Neural progenitor cell (in vitro differentiated cells): ENCODE results near the gene ANXA1. TPM values are rescaled to one million over a fixed set of nuclear protein-coding genes. Genes with fewer than 3 reads are reported as not detected.

Experiments
- DNase-seq: peaks from one replicate; pipeline ENCODE4 v3.0.0-alpha.2; 2016; ENCODE audit warnings: low spot score
- H2AFZ ChIP-seq: fragments of 200-600 bp; sonication (generic); replicated peaks from 2 replicates; pipeline ENCODE4 v1.6.1; 2016; ENCODE audit warnings: antibody characterized with exemption
- H3F3A ChIP-seq: fragments of 200-600 bp; sonication (generic); 2 replicates; pipeline ENCODE4 v1.6.1; 2016; ENCODE audit warnings: antibody characterized with exemption, low read depth
- H3K27ac ChIP-seq: fragments of 200-600 bp; sonication (generic); 2 replicates; pipeline ENCODE4 v1.5.1; 2016; ENCODE audit warnings: mild to moderate bottlenecking
- H3K27me3 ChIP-seq: fragments of 200-600 bp; sonication (generic); 2 replicates; pipeline ENCODE4 v1.6.1; 2016; ENCODE audit warnings: mild to moderate bottlenecking, moderate library complexity
- H3K36me3 ChIP-seq: fragments of 200-600 bp; sonication (generic); 2 replicates; pipeline ENCODE4 v1.5.1; 2016
- H3K4me1 ChIP-seq: fragments of 200-600 bp; sonication (generic); 2 replicates; pipeline ENCODE4 v1.6.1; 2016; ENCODE audit warnings: mixed run types
- H3K4me2 ChIP-seq: fragments of 200-600 bp; sonication (generic); 2 replicates; pipeline ENCODE4 v1.6.1; 2016
- H3K4me3 ChIP-seq: fragments of 200-600 bp; sonication (generic); 2 replicates; pipeline ENCODE4 v1.5.1; 2016
- H3K79me2 ChIP-seq: fragments of 200-600 bp; sonication (generic); 2 replicates; pipeline ENCODE4 v1.6.1; 2016; ENCODE audit warnings: low read depth
- H3K9ac ChIP-seq: fragments of 200-600 bp; sonication (generic); 2 replicates; pipeline ENCODE4 v1.6.1; 2016
- H3K9me3 ChIP-seq: fragments of 200-600 bp; sonication (generic); 2 replicates; pipeline ENCODE4 v1.5.1; 2016; ENCODE audit warnings: low read depth
- H4K20me1 ChIP-seq: fragments of 200-600 bp; sonication (generic); 2 replicates; pipeline ENCODE4 v1.6.1; 2016; ENCODE audit warnings: low read depth
- H3K27ac Mint-ChIP-seq: 3 replicates; pipeline ENCODE4 v1.8.0; 2021; ENCODE audit warnings: mixed read lengths
- H3K27me3 Mint-ChIP-seq: 2 replicates; pipeline ENCODE4 v1.8.0; 2022; ENCODE audit warnings: low read depth, mild to moderate bottlenecking, inconsistent platforms, moderate library complexity, mixed read lengths; ENCODE audit not compliant: insufficient read depth
- H3K36me3 Mint-ChIP-seq: 3 replicates; pipeline ENCODE4 v1.8.0; 2021; ENCODE audit warnings: mixed read lengths
- H3K4me1 Mint-ChIP-seq: 3 replicates; pipeline ENCODE4 v1.8.0; 2021; ENCODE audit warnings: mixed read lengths
- H3K4me3 Mint-ChIP-seq: 3 replicates; pipeline ENCODE4 v1.8.0; 2021; ENCODE audit warnings: mild to moderate bottlenecking, moderate library complexity, mixed read lengths
- H3K9me3 Mint-ChIP-seq: 3 replicates; pipeline ENCODE4 v1.8.0; 2020; ENCODE audit warnings: mixed read lengths
- CTCF ChIP-seq: fragments of 200-600 bp; sonication (generic); IDR thresholded peaks from 2 replicates; pipeline ENCODE4 v1.5.1; 2017; ENCODE audit warnings: antibody characterized with exemption, mild to moderate bottlenecking
- EZH2 ChIP-seq: fragments of 200-600 bp; sonication (generic); IDR thresholded peaks from 2 replicates; pipeline ENCODE4 v1.6.1; 2017; ENCODE audit warnings: antibody characterized with exemption, mild to moderate bottlenecking, moderate library complexity
- EZH2phosphoT487 ChIP-seq: fragments of 200-600 bp; sonication (generic); IDR thresholded peaks from 2 replicates; pipeline ENCODE4 v1.6.1; 2017; ENCODE audit warnings: antibody characterized with exemption
- total RNA-seq: library from RNA; depleted of rRNA; stranded (reverse); fragments of >200 nt; gene quantifications from 2 replicates; pipeline ENCODE4 v1.2.3, GENCODE V29; 2015; ENCODE audit warnings: low replicate concordance

The ANXA1 gene
- total RNA-seq, 1 donor from 2014 or later = 0.47 TPM

DNA sequence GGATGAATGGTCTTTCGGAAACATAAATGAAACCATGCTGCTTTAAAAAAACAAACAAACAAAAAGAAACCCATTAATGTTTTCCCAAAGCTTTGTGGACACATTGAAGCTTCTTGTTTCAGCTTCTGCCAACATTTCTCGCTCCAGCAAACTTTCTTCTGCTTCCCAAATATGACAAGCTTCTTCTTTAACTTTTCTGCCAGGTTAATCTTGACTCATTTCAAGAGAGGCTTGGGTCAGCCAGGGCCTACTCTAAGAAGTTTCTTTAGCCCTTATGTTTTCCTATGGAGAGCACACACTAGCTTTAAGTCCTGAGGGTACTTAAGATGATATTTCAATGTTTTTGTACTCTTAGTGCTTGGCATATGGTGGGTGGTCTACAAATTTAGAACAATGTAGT is 6.1 kb downstream of the ANXA1 start:
- no peak overlapping the region for H3K27ac ChIP-seq
- H3K27me3 ChIP-seq = no peaks in the 10 kb centered on the region
- no peaks in the 10 kb centered on the region for H3K36me3 ChIP-seq
- Mint-ChIP-seq H3K27ac (no peak overlapping the region), H3K4me1 (peaks cover 11% of the 10 kb centered on the region), H3K36me3 (peaks cover 10% of the 10 kb centered on the region), H3K27me3 (no peaks in the 10 kb centered on the region), H3K9me3 (no peaks in the 10 kb centered on the region), H3K4me3 (no peak overlapping the region)
- H3K79me2 ChIP-seq = no peaks in the 10 kb centered on the region
- TF ChIP-seq EZH2phosphoT487 = no peak
- no peak for TF ChIP-seq CTCF
- no peak for TF ChIP-seq EZH2
- peaks cover under 1% of the 10 kb centered on the region for H3F3A ChIP-seq
- no peak overlapping the region for H3K4me3 ChIP-seq
- H3K4me1 ChIP-seq = peaks cover under 1% of the 10 kb centered on the region
- no peak for DNase-seq
- H4K20me1 ChIP-seq = no peaks in the 10 kb centered on the region
- H3K4me2 ChIP-seq = no peak overlapping the region
- no peak overlapping the region for H3K9ac ChIP-seq
- peak overlapping the region; percentile 38 for H2AFZ ChIP-seq
- no peaks in the 10 kb centered on the region for H3K9me3 ChIP-seq

DNA sequence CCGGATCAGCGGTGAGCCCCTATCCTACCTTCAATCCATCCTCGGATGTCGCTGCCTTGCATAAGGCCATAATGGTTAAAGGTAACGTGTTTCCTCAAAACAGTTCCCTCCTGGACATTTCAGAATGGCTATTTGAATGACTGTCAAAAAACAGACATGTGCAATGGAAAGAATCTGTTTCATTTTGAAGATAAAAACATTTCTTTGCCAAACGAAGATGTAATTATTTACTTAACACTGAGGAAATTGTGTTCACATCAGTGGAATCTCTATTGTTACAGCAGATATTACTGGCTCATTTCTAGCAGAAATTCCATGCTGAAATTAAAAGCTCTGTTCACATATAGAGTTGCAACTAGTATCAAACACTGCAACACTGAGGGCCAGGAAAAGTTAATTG is 7.1 kb downstream of the ANXA1 start:
- Histone ChIP-seq H3K4me1 (peaks cover 8% of the 10 kb centered on the region), H3F3A (peaks cover 5% of the 10 kb centered on the region), H3K4me3 (no peak overlapping the region), H3K9ac (no peak overlapping the region), H3K27ac (no peak overlapping the region), H2AFZ (no peak overlapping the region), H3K4me2 (no peak overlapping the region), H4K20me1 (no peaks in the 10 kb centered on the region), H3K9me3 (no peaks in the 10 kb centered on the region), H3K79me2 (no peaks in the 10 kb centered on the region), H3K27me3 (no peaks in the 10 kb centered on the region), H3K36me3 (no peaks in the 10 kb centered on the region)
- peaks cover 11% of the 10 kb centered on the region for H3K36me3 Mint-ChIP-seq
- TF ChIP-seq EZH2phosphoT487 (no peak), CTCF (no peak), EZH2 (no peak)
- no peak overlapping the region for H3K4me3 Mint-ChIP-seq
- H3K4me1 Mint-ChIP-seq = peaks cover 13% of the 10 kb centered on the region
- no peak overlapping the region for H3K27ac Mint-ChIP-seq
- no peaks in the 10 kb centered on the region for H3K9me3 Mint-ChIP-seq
- no peak for DNase-seq
- no peaks in the 10 kb centered on the region for H3K27me3 Mint-ChIP-seq

GRCh38 chr9:73160868-73161267 is 9.2 kb downstream of the ANXA1 start:
- no peak overlapping the region for H3K4me3 ChIP-seq
- H2AFZ ChIP-seq = no peak overlapping the region
- peaks cover 8% of the 10 kb centered on the region for H3K4me1 ChIP-seq
- H3K9me3 ChIP-seq = no peaks in the 10 kb centered on the region
- H3K4me3 Mint-ChIP-seq = no peak overlapping the region
- TF ChIP-seq CTCF = no peak
- no peak for TF ChIP-seq EZH2phosphoT487
- H3F3A ChIP-seq = peaks cover 5% of the 10 kb centered on the region
- no peaks in the 10 kb centered on the region for H3K27me3 Mint-ChIP-seq
- H3K27me3 ChIP-seq = no peaks in the 10 kb centered on the region
- no peak overlapping the region for H3K27ac Mint-ChIP-seq
- peaks cover 11% of the 10 kb centered on the region for H3K4me1 Mint-ChIP-seq
- peaks cover 10% of the 10 kb centered on the region for H3K36me3 Mint-ChIP-seq
- no peaks in the 10 kb centered on the region for H3K36me3 ChIP-seq
- H3K79me2 ChIP-seq = no peaks in the 10 kb centered on the region
- H3K9ac ChIP-seq = no peak overlapping the region
- H3K9me3 Mint-ChIP-seq = no peaks in the 10 kb centered on the region
- H3K4me2 ChIP-seq = no peak overlapping the region
- no peak overlapping the region for H3K27ac ChIP-seq
- H4K20me1 ChIP-seq = no peaks in the 10 kb centered on the region
- DNase-seq = no peak
